HL-60 (cell line): ENCODE results near the gene ATP5MK.

Source experiments
- CTCF ChIP-seq: IDR thresholded peaks from one replicate; pipeline ENCODE4 v1.5.1; 2011; ENCODE audit warnings: low read length, control low read depth, inconsistent platforms; ENCODE audit not compliant: insufficient read depth
- POLR2AphosphoS5 ChIP-seq: IDR thresholded peaks from 2 replicates; pipeline ENCODE4 v1.6.1; 2012; ENCODE audit warnings: low read depth
- REST ChIP-seq: IDR thresholded peaks from 2 replicates; pipeline ENCODE4 v1.6.1; 2012; ENCODE audit warnings: low read depth; ENCODE audit not compliant: insufficient replicate concordance

- no peak for TF ChIP-seq POLR2AphosphoS5
- no peak for TF ChIP-seq CTCF
- TF ChIP-seq REST = no peak
Measured at GRCh38 chr10:103413564-103413963, 17.3 kb upstream of the ATP5MK start.
